A673 (cell line): ENCODE data around the gene CEP57L1.

Source experiments
- CTCF ChIP-seq: fragments of 300-800, 200-600 bp; sonication (generic); conservative IDR thresholded peaks from 2 replicates; pipeline ENCODE4 v1.5.1; 2017; ENCODE audit warnings: low read depth, mild to moderate bottlenecking, antibody characterized with exemption, low read length, moderate library complexity, mixed read lengths
- EZH2 ChIP-seq: fragments of 200-600 bp; sonication (generic); IDR thresholded peaks from 2 replicates; pipeline ENCODE4 v1.6.1; 2017; ENCODE audit warnings: borderline replicate concordance, low read depth, mild to moderate bottlenecking, mixed read lengths, antibody characterized with exemption, low read length; ENCODE audit not compliant: poor library complexity, severe bottlenecking

- no peak for TF ChIP-seq CTCF
- TF ChIP-seq EZH2: no peak
Measured at GRCh38 chr6:109121411-109121810, 26.1 kb downstream of the CEP57L1 start.
